Measurements from ENCODE around the gene RNPEP. TPM values are rescaled to one million over a fixed set of nuclear protein-coding genes. Genes with fewer than 3 reads are reported as not detected.

RNPEP gene
- total RNA-seq, 4 donors from 2014 or later: 33.0 to 49.0 (median 44.0) TPM

DNA sequence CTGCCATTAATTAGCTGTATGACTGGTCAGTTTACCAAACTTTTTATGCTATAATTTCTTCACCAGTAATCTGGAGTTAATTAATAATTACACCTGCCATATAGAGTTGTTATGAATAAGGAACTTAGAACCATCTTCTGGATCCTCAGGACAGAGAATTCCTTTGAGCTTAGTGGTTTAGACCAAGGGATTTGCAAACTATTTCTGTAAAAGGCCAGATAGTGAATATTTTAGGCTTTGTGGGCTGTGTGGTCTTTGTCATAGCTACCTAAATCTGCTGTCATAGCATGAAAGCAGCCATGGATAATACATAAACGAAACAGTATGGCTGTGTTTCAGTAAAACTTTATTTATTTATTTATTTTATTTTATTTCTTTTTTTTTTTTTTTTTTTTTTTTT is 18.2 kb upstream of the RNPEP start:
- intact Hi-C loops (cut with DNase I): no loop called here
- H3K9me3 ChIP-seq: no peaks in the 10 kb centered on the region
- peaks cover 52 to 98% (median 88%) of the 10 kb centered on the region in 4 donors for H3K36me3 ChIP-seq
- no peak for TF ChIP-seq POLR2A (IDR thresholded peaks at IDR 0.05; ENCODE audit: low read depth)
- no peak for TF ChIP-seq POLR2AphosphoS5 (IDR thresholded peaks at IDR 0.05)
- TF ChIP-seq, protein P1, sequence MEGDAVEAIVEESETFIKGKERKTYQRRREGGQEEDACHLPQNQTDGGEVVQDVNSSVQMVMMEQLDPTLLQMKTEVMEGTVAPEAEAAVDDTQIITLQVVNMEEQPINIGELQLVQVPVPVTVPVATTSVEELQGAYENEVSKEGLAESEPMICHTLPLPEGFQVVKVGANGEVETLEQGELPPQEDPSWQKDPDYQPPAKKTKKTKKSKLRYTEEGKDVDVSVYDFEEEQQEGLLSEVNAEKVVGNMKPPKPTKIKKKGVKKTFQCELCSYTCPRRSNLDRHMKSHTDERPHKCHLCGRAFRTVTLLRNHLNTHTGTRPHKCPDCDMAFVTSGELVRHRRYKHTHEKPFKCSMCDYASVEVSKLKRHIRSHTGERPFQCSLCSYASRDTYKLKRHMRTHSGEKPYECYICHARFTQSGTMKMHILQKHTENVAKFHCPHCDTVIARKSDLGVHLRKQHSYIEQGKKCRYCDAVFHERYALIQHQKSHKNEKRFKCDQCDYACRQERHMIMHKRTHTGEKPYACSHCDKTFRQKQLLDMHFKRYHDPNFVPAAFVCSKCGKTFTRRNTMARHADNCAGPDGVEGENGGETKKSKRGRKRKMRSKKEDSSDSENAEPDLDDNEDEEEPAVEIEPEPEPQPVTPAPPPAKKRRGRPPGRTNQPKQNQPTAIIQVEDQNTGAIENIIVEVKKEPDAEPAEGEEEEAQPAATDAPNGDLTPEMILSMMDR (IDR thresholded peaks at IDR 0.05): no peak
- no peak for TF ChIP-seq EP300 (IDR thresholded peaks at IDR 0.05)
- H3K4me3 ChIP-seq: no peak overlapping the region
- WGBS: 79% methylated on average over 1 of the region's 1 CpG
- no peak for DNase-seq (ENCODE audit: extremely low spot score)
- no peaks in the 10 kb centered on the region for H3K27me3 ChIP-seq
- no peak overlapping the region for H3K27ac ChIP-seq (replicated peaks in 1 of 4)
- no peaks in the 10 kb centered on the region for H3K4me1 ChIP-seq

DNA sequence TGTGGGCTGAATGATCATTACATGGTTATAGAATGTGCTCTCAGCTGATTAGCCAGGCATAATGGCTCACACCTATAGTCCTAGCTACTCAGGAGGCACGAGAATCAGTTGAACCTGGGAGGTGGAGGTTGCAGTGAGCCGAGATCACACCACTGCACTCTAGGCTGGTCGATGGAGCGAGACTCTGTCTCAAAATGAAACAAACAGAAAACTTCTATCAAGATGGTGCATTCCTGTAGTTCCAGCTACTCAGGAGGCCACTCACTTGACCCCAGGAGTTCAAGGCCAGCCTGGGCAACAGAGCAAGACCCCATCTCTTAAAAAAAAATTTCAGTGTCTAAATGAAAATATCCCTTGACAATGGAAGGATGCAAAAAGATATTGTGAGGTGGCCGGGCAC is 16.3 kb upstream of the RNPEP start:
- TF ChIP-seq POLR2AphosphoS5 (IDR thresholded peaks at IDR 0.05) (no peak), EP300 (IDR thresholded peaks at IDR 0.05) (no peak), POLR2A (IDR thresholded peaks at IDR 0.05; ENCODE audit: low read depth) (no peak)
- TF ChIP-seq, protein P1 (IDR thresholded peaks at IDR 0.05): no peak
- no peaks in the 10 kb centered on the region for H3K4me1 ChIP-seq
- no peaks in the 10 kb centered on the region for H3K9me3 ChIP-seq
- intact Hi-C loops (cut with DNase I): no loop called here
- no peak for DNase-seq (ENCODE audit: extremely low spot score)
- no peaks in the 10 kb centered on the region for H3K27me3 ChIP-seq
- WGBS: 94% methylated on average over 5 of the region's 5 CpGs
- peaks cover 62 to 98% (median 89%) of the 10 kb centered on the region in 4 donors for H3K36me3 ChIP-seq
- no peak overlapping the region for H3K4me3 ChIP-seq
- H3K27ac ChIP-seq (replicated peaks in 1 of 4): no peak overlapping the region

DNA sequence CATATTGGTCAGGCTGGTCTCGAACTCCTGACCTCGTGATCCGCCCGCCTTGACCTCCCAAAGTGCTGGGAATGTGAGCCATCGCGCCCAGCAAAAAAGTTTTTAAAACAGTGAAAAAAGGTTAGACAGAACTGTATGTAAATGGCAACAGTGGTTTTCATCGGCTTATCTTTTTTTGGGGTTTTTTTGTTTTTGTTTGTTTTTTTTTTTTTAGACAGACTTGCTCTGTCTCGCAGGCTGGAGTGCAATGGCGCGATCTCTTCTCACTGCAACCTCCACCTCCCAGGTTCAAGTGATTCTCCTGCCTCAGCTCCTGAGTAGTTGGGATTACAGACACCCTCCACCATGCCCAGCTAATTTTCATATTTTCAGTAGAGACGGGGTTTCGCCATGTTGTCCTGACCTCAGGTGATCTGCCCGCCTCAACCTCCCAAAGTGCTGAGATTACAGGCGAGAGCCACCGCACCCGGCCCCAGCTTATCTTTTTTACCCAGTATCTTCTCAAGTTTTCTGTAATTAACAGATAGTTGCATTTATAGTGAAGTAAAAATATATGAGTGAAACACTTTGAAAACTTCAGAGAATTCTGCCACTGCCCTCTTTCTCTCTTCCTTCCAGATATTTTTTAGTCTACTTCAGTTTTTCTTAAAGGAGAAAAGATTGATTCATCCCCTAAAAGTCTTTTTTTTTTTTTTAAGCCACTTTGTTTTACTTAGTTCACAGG is 14.1 kb upstream of the RNPEP start:
- no peaks in the 10 kb centered on the region for H3K27me3 ChIP-seq
- H3K9me3 ChIP-seq: no peaks in the 10 kb centered on the region
- TF ChIP-seq, protein P1 (IDR thresholded peaks at IDR 0.05): no peak
- no peak for TF ChIP-seq EP300 (IDR thresholded peaks at IDR 0.05)
- TF ChIP-seq POLR2AphosphoS5 (IDR thresholded peaks at IDR 0.05): no peak
- TF ChIP-seq POLR2A (IDR thresholded peaks at IDR 0.05; ENCODE audit: low read depth): no peak
- 88% methylated on average over 16 of the region's 16 CpGs for WGBS
- H3K4me1 ChIP-seq: peaks cover 5 to 14% (median 8%) of the 10 kb centered on the region in 4 donors
- no peak for DNase-seq (ENCODE audit: extremely low spot score)
- H3K4me3 ChIP-seq: no peak overlapping the region
- peaks cover 48 to 78% (median 67%) of the 10 kb centered on the region in 4 donors for H3K36me3 ChIP-seq
- H3K27ac ChIP-seq (replicated peaks in 1 of 4): no peak overlapping the region
- intact Hi-C loops (cut with DNase I): no loop called here

DNA sequence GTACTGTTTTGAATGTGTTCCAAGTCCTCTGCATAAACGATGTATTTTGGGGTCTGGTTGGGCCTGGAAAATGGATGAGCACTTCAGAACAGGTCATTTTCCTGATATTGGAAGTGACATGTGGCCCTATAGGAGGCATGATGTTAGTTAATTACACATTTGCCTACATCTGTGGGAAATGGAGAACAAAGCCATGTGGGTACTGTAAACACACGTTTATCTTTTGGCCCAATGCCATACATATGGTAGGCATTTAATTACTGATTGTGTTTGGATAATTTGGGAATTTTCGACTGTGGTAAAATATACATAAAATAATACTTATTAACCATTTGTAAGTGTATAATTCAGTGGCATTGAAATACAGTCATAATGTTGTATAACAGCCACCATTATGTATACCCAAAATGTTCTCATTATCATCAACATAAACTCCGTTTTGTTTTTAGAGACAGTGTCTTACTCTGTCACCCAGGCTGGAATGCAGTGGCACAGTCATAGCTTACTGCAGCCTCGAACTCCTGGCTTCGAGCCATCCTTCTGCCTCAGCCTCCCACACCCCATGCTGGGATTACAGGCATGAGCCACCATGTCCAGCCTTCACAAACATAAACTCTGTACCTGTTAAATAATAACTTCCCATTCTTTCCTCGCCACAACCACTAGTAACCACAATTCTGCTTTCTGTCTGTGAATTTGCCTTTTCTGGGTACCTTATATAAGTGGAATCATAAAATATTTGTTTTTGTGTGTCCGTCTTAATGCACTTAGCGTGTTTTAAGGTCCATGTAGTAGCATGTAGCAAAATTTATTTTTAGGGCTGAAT is 11.9 kb upstream of the RNPEP start:
- H3K4me1 ChIP-seq: peaks cover 5 to 14% (median 8%) of the 10 kb centered on the region in 4 donors
- H3K27ac ChIP-seq (replicated peaks in 1 of 4): no peak overlapping the region
- H3K9me3 ChIP-seq: no peaks in the 10 kb centered on the region
- no peak for DNase-seq (ENCODE audit: extremely low spot score)
- H3K4me3 ChIP-seq: no peak overlapping the region
- TF ChIP-seq POLR2AphosphoS5 (IDR thresholded peaks at IDR 0.05) (no peak), POLR2A (IDR thresholded peaks at IDR 0.05; ENCODE audit: low read depth) (no peak), EP300 (IDR thresholded peaks at IDR 0.05) (no peak)
- TF ChIP-seq, protein P1 (IDR thresholded peaks at IDR 0.05): no peak
- no peaks in the 10 kb centered on the region for H3K27me3 ChIP-seq
- intact Hi-C loops (cut with DNase I): no loop called here
- H3K36me3 ChIP-seq: peaks cover 27 to 56% (median 45%) of the 10 kb centered on the region in 4 donors
- 51% methylated on average over 9 of the region's 9 CpGs for WGBS

Measured in esophagus muscularis mucosa (tissue), 4 donors.